Liver (tissue), 9 donors: Measurements from ENCODE around the gene ZNF213. TPM values are rescaled to one million over a fixed set of nuclear protein-coding genes. Genes with fewer than 3 reads are reported as not detected.
"Not testable (repeated sequence)": the region's sequence is repeated elsewhere in the genome, so short reads cannot be mapped to it uniquely, and the experiment has no call there.

ENCODE experiments used
- DNase-seq: peaks from one replicate; pipeline ENCODE4 v3.0.0-alpha.2; 2017; ENCODE audit warnings: low spot score
- H3K27ac ChIP-seq, 2 donors: one replicate each; pipeline ENCODE4 v1.7.0; 2013; ENCODE audit warnings: inconsistent platforms in 2 of 2, low read length in 2 of 2, control low read depth in 1 of 2, low read depth in 1 of 2, mild to moderate bottlenecking in 1 of 2
- H3K27me3 ChIP-seq, 4 donors: one replicate each; pipeline versions ENCODE4 v1.6.1 to v1.7.0; 2013; ENCODE audit warnings: low read length in 3 of 4, inconsistent platforms in 1 of 4, mild to moderate bottlenecking in 1 of 4, moderate library complexity in 1 of 4; ENCODE audit not compliant: control insufficient read depth in 4 of 4, insufficient read depth in 4 of 4
- H3K36me3 ChIP-seq, 4 donors: one replicate each; pipeline versions ENCODE4 v1.6.1 to v1.7.0; 2013; ENCODE audit warnings: low read length in 3 of 4, mild to moderate bottlenecking in 3 of 4, low read depth in 1 of 4, moderate library complexity in 1 of 4; ENCODE audit not compliant: control insufficient read depth in 4 of 4, insufficient read depth in 3 of 4
- H3K4me1 ChIP-seq, 4 donors: one replicate each; pipeline versions ENCODE4 v1.6.1 to v1.7.0; 2013; ENCODE audit warnings: low read length in 3 of 4, mild to moderate bottlenecking in 3 of 4, moderate library complexity in 1 of 4; ENCODE audit not compliant: control insufficient read depth in 4 of 4, insufficient read depth in 4 of 4
- H3K4me3 ChIP-seq, 3 donors: one replicate each; pipeline versions ENCODE4 v1.6.1 to v1.7.0; 2013; ENCODE audit warnings: low read length in 3 of 3, control low read depth in 1 of 3, low read depth in 1 of 3, mild to moderate bottlenecking in 1 of 3
- H3K9ac ChIP-seq, 2 donors: one replicate each; pipeline ENCODE4 v1.7.0; 2013; ENCODE audit warnings: low read length in 2 of 2, mild to moderate bottlenecking in 2 of 2, moderate library complexity in 2 of 2, control low read depth in 1 of 2, low read depth in 1 of 2
- H3K9me3 ChIP-seq, 4 donors: one replicate each; pipeline versions ENCODE4 v1.6.1 to v1.7.0; 2013; ENCODE audit warnings: low read length in 3 of 4; ENCODE audit not compliant: control insufficient read depth in 4 of 4
- ATF3 ChIP-seq: IDR thresholded peaks from 2 replicates; pipeline ENCODE4 v1.6.1; 2016; ENCODE audit warnings: antibody characterized with exemption
- EGR1 ChIP-seq, 2 donors: IDR thresholded peaks; 2 replicates each; pipeline ENCODE4 v1.6.1; 2016 to 2018; ENCODE audit warnings: antibody characterized with exemption in 2 of 2, low read depth in 2 of 2
- FOXA1 ChIP-seq: IDR thresholded peaks from 2 replicates; pipeline ENCODE4 v1.6.1; 2016; ENCODE audit warnings: antibody characterized with exemption
- FOXA2 ChIP-seq: IDR thresholded peaks from 2 replicates; pipeline ENCODE4 v1.6.1; 2016; ENCODE audit warnings: antibody characterized with exemption
- GABPA ChIP-seq, 2 donors: IDR thresholded peaks in 1 of 2; conservative IDR thresholded peaks in 1 of 2; 2 replicates each; pipeline ENCODE4 v1.6.1; 2016; ENCODE audit warnings: antibody characterized with exemption in 2 of 2, mild to moderate bottlenecking in 1 of 2, moderate library complexity in 1 of 2
- HNF4A ChIP-seq, 2 donors: conservative IDR thresholded peaks; 2 replicates each; pipeline ENCODE4 v1.6.1; 2016; ENCODE audit warnings: antibody characterized with exemption in 2 of 2, mild to moderate bottlenecking in 2 of 2
- HNF4G ChIP-seq: IDR thresholded peaks from 2 replicates; pipeline ENCODE4 v1.6.1; 2016; ENCODE audit warnings: antibody characterized with exemption
- JUND ChIP-seq, 2 donors: IDR thresholded peaks; 2 replicates each; pipeline ENCODE4 v1.6.1; 2016; ENCODE audit warnings: antibody characterized with exemption in 2 of 2
- MAX ChIP-seq: IDR thresholded peaks from 2 replicates; pipeline ENCODE4 v1.6.1; 2016; ENCODE audit warnings: antibody characterized with exemption
- NR2F2 ChIP-seq: IDR thresholded peaks from 2 replicates; pipeline ENCODE4 v1.6.1; 2016; ENCODE audit warnings: antibody characterized with exemption
- RAD21 ChIP-seq, 2 donors: IDR thresholded peaks; 2 replicates each; pipeline ENCODE4 v1.6.1; 2016; ENCODE audit warnings: antibody characterized with exemption in 2 of 2, mild to moderate bottlenecking in 2 of 2
- REST ChIP-seq: IDR thresholded peaks from 2 replicates; pipeline ENCODE4 v1.6.1; 2016; ENCODE audit warnings: antibody characterized with exemption, mild to moderate bottlenecking
- RXRA ChIP-seq, 2 donors: IDR thresholded peaks; 2 replicates each; pipeline ENCODE4 v1.6.1; 2017 to 2018; ENCODE audit warnings: antibody characterized with exemption in 2 of 2, mild to moderate bottlenecking in 1 of 2
- SP1 ChIP-seq: IDR thresholded peaks from 2 replicates; pipeline ENCODE4 v1.6.1; 2018; ENCODE audit warnings: antibody characterized with exemption, mild to moderate bottlenecking
- TAF1 ChIP-seq: conservative IDR thresholded peaks from 2 replicates; pipeline ENCODE4 v1.6.1; 2016; ENCODE audit warnings: antibody characterized with exemption, mild to moderate bottlenecking
- YY1 ChIP-seq: IDR thresholded peaks from 2 replicates; pipeline ENCODE4 v1.6.1; 2016; ENCODE audit warnings: antibody characterized with exemption, mild to moderate bottlenecking
- WGBS: extraction: QIAGEN DNeasy Blood & Tissue Kit; methylation state at CpG from one replicate; pipeline ENCODE4 v1.1.7; 2013; 5-methylcytosine and 5-hydroxymethylcytosine counted together
- polyA plus RNA-seq, 2 donors: library from polyadenylated mRNA; stranded (reverse) in 1 of 2; unstranded in 1 of 2; fragments of 200-250 nt in 1 of 2; fragments of >200 nt in 1 of 2; fragmentation: Nextera tagmentation in 1 of 2; extraction: Ambion mirVana in 1 of 2; gene quantifications; one replicate each; pipeline versions ENCODE4 v1.2.1 to v1.2.3, GENCODE V29; 2013 to 2015
- total RNA-seq, 2 donors: library from RNA; depleted of rRNA; stranded (reverse); fragments of >200 nt; gene quantifications; one replicate each; pipeline ENCODE4 v1.2.3, GENCODE V29; 2014
- TF ChIP-seq, protein P1 (sequence below): IDR thresholded peaks from 2 replicates; pipeline ENCODE4 v1.6.1; 2016; ENCODE audit warnings: antibody characterized with exemption
- TF ChIP-seq, protein P2 (sequence below): fragments of 150-350 bp; IDR thresholded peaks from 2 replicates; pipeline ENCODE4 v1.5.1; 2017; ENCODE audit warnings: improper control_type of control experiment, low read depth, low read length; ENCODE audit not compliant: missing input control
- donor health status: healthy.
- donor health status: healthy.
- donor health status: healthy.
- donor health status: healthy.
- donor health status: healthy.

Gene ZNF213
- total and polyA plus RNA-seq, 4 donors = 0.56 to 4.5 (median 1.7) TPM

DNA sequence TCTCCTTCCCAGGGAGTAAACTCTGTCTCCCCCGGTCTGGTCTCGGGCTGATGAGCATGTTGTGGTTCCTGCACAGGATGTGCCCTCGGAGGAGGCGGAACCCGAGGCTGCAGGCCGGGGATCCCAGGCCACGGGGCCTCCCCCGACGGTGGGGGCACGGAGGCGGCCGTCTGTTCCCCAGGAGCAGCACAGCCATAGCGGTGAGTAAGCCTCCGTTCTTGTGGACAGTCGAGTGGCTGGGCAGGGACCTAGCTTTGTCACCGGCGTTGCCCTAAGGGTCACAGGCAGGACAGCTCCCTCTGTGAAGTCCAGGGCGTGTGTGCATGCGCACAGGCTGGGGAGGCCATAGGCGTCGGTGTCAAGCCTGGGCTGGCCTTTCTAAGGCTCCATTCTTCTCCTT is 3.5 kb downstream of the ZNF213 start (continued):
- TF ChIP-seq RXRA (IDR thresholded peaks at IDR 0.05) (no peak), FOXA2 (no peak), HNF4G (no peak), YY1 (no peak), FOXA1 (no peak), SP1 (no peak)

DNA sequence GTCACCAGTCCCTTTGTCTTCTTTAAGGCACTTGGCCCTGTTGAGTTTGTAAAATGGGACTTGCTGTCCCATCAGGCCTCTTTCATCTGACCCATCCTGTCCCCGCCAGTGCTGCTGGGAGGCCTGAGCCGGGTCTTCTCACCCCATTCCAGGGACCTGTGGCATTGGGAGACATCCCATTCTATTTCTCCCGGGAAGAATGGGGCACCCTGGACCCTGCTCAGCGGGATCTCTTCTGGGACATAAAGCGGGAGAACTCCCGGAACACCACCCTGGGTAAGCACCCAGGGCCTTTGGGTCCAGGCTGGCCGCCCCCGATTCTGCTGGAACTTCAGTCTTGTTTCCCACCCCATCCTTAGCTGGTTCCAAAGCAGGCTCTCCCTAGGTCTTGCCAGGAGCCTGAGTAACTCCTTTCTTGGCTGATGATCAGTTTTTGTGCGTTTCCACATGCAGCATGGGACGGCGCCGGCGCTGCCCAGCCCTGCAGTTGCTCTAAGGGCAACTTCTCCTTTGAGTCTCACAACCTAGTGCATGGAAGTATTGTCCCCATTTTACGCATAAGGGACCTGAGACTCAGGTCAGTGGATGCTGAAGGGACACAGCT is 4.1 kb downstream of the ZNF213 start:
- TF ChIP-seq SP1 (no peak), HNF4G (no peak), NR2F2 (no peak), RXRA (IDR thresholded peaks at IDR 0.05) (no peak), JUND (IDR thresholded peaks at IDR 0.05) (no peak), FOXA1 (no peak), TAF1 (no peak), GABPA (IDR thresholded peaks at IDR 0.05 in 1 of 2, conservative IDR thresholded peaks at IDR 0.05 in 1 of 2) (no peak), REST (no peak), YY1 (no peak), EGR1 (IDR thresholded peaks at IDR 0.05; ENCODE audit: low read depth in 2 of 2) (no peak), RAD21 (IDR thresholded peaks at IDR 0.05) (no peak), FOXA2 (no peak), ATF3 (no peak), HNF4A (conservative IDR thresholded peaks at IDR 0.05) (no peak), MAX (no peak)
- TF ChIP-seq, protein P1, sequence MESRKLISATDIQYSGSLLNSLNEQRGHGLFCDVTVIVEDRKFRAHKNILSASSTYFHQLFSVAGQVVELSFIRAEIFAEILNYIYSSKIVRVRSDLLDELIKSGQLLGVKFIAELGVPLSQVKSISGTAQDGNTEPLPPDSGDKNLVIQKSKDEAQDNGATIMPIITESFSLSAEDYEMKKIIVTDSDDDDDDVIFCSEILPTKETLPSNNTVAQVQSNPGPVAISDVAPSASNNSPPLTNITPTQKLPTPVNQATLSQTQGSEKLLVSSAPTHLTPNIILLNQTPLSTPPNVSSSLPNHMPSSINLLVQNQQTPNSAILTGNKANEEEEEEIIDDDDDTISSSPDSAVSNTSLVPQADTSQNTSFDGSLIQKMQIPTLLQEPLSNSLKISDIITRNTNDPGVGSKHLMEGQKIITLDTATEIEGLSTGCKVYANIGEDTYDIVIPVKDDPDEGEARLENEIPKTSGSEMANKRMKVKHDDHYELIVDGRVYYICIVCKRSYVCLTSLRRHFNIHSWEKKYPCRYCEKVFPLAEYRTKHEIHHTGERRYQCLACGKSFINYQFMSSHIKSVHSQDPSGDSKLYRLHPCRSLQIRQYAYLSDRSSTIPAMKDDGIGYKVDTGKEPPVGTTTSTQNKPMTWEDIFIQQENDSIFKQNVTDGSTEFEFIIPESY = no peak
- TF ChIP-seq, protein P2, sequence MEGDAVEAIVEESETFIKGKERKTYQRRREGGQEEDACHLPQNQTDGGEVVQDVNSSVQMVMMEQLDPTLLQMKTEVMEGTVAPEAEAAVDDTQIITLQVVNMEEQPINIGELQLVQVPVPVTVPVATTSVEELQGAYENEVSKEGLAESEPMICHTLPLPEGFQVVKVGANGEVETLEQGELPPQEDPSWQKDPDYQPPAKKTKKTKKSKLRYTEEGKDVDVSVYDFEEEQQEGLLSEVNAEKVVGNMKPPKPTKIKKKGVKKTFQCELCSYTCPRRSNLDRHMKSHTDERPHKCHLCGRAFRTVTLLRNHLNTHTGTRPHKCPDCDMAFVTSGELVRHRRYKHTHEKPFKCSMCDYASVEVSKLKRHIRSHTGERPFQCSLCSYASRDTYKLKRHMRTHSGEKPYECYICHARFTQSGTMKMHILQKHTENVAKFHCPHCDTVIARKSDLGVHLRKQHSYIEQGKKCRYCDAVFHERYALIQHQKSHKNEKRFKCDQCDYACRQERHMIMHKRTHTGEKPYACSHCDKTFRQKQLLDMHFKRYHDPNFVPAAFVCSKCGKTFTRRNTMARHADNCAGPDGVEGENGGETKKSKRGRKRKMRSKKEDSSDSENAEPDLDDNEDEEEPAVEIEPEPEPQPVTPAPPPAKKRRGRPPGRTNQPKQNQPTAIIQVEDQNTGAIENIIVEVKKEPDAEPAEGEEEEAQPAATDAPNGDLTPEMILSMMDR = no peak
- WGBS = 93% methylated on average over 14 of the region's 14 CpGs
- H3K27ac ChIP-seq = no peak overlapping the region
- H3K4me3 ChIP-seq = no peak overlapping the region
- peaks cover 0 to 35% (median 7%) of the 10 kb centered on the region in 4 donors for H3K36me3 ChIP-seq
- no peaks in the 10 kb centered on the region for H3K27me3 ChIP-seq
- no peak overlapping the region for H3K9ac ChIP-seq
- H3K9me3 ChIP-seq = no peaks in the 10 kb centered on the region
- peaks cover 7 to 27% (median 23%) of the 10 kb centered on the region in 4 donors for H3K4me1 ChIP-seq
- DNase-seq = no peak

- H3K9ac ChIP-seq, H3K4me3 ChIP-seq, H3K27ac ChIP-seq, H3K27me3 ChIP-seq, DNase-seq, H3K9me3 ChIP-seq: not testable (repeated sequence)
- peaks cover 11 to 32% (median 27%) of the 10 kb centered on the region in 4 donors for H3K4me1 ChIP-seq
- WGBS = 96% methylated on average over 9 of the region's 9 CpGs
- H3K36me3 ChIP-seq = peaks cover 0 to 35% (median 7%) of the 10 kb centered on the region in 4 donors
Observed at GRCh38 chr16:3139561-3139960, 4.7 kb downstream of the ZNF213 start.
